Measurements from ENCODE around the gene COMT.

DNA sequence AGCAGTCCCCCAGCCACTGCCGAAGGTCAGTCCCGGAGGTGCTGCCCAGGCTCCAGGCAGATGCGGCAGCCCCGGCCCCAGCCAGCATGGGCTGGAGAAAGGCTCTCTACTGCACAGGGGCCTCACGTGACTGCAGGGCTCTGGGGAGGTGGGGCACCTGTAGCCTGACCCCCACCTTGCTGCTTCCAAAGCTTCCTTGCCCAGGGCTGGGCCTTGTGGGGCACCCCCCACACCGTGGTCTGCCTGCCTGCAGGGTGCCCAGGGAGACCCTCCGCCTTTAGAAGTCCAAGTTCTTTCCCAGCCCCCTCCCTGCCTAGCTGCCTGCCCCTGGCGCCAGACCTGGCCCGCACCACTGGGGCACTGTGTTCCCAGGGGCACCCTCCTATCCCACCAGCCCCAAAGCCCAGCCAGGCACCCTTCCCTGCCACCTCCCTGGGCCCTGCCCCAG, 28.5 kb downstream of the COMT start:
- TF ChIP-seq POLR2A (IDR thresholded peaks at IDR 0.05): no peak
- TF ChIP-seq CTCF (IDR thresholded peaks at IDR 0.05): no peak
